Body of pancreas (tissue), 4 donors: ENCODE results near the gene ADTRP.

Experiments used
- CTCF ChIP-seq, 7 experiments: fragments of 450-650 bp in 4 of 7; fragments of 200-600 bp in 3 of 7; sonication (generic) in 3 of 7; IDR thresholded peaks; one replicate each; pipeline ENCODE4 v1.5.1; 2016 to 2019; ENCODE audit warnings: antibody characterized with exemption in 7 of 7
- POLR2A ChIP-seq, 3 donors: fragments of 450-650 bp; IDR thresholded peaks; one replicate each; pipeline ENCODE4 v1.6.1; 2016; ENCODE audit warnings: antibody characterized with exemption in 3 of 3, mild to moderate bottlenecking in 2 of 3

GRCh38 chr6:11705069-11705468 lies 73.5 kb downstream of the ADTRP start:
- TF ChIP-seq CTCF (IDR thresholded peaks at IDR 0.05) (no peak), POLR2A (IDR thresholded peaks at IDR 0.05) (no peak)
